Subcutaneous abdominal adipose tissue (tissue), 5 donors: ENCODE results near the gene ETV4.

Experiments
- H3K27ac ChIP-seq: one replicate; pipeline ENCODE4 v1.7.0; 2013; ENCODE audit warnings: low read depth, mild to moderate bottlenecking, inconsistent platforms, low read length, moderate library complexity
- H3K27me3 ChIP-seq, 5 donors: one replicate each; pipeline ENCODE4 v1.7.0; 2013; ENCODE audit warnings: low read length in 5 of 5, inconsistent platforms in 1 of 5; ENCODE audit not compliant: control insufficient read depth in 5 of 5, insufficient read depth in 4 of 5
- H3K36me3 ChIP-seq, 5 donors: one replicate each; pipeline ENCODE4 v1.7.0; 2013; ENCODE audit warnings: low read length in 5 of 5; ENCODE audit not compliant: control insufficient read depth in 5 of 5, insufficient read depth in 5 of 5
- H3K4me1 ChIP-seq, 5 donors: one replicate each; pipeline ENCODE4 v1.7.0; 2013; ENCODE audit warnings: low read length in 5 of 5, mild to moderate bottlenecking in 3 of 5, moderate library complexity in 1 of 5; ENCODE audit not compliant: control insufficient read depth in 5 of 5, insufficient read depth in 5 of 5
- H3K4me3 ChIP-seq, 5 donors: one replicate each; pipeline ENCODE4 v1.7.0; 2013; ENCODE audit warnings: low read length in 5 of 5, low read depth in 1 of 5
- H3K9ac ChIP-seq, 5 donors: one replicate each; pipeline ENCODE4 v1.7.0; 2013; ENCODE audit warnings: low read length in 5 of 5, mild to moderate bottlenecking in 4 of 5, moderate library complexity in 3 of 5
- H3K9me3 ChIP-seq, 5 donors: one replicate each; pipeline ENCODE4 v1.7.0; 2013; ENCODE audit warnings: low read length in 5 of 5; ENCODE audit not compliant: control insufficient read depth in 5 of 5
- donor health status: healthy.
- donor health status: healthy.
- donor health status: healthy.
- donor health status: healthy.
- donor health status: healthy.

The ETV4 gene

DNA sequence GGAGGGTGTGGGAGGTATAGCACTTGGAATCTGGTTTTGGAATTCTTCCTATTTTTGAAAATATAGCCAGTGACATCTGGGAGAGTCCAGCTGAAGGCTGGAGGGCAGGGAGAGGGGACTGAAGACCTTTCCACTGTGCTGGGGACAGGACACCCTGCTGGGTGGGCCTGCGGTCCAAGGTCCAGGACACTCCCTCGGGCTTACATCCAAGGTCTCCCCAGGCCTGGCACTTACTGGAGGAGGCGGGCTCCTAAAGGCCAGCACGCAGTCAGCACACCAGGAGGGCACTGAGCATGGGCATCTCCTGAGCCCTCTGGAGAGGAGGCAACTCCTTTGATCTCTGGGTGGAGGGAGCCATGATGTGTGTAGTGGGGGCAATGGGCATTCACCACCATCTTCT, 35.5 kb upstream of the ETV4 start:
- Histone ChIP-seq H3K36me3 (no peaks in the 10 kb centered on the region), H3K4me1 (peaks cover 5 to 82% (median 39%) of the 10 kb centered on the region in 5 donors), H3K27me3 (peaks cover 0 to 6% (median 0%) of the 10 kb centered on the region in 5 donors), H3K27ac (peak overlapping the region; percentile 65), H3K9me3 (no peaks in the 10 kb centered on the region), H3K9ac (no peak overlapping the region), H3K4me3 (no peak overlapping the region)

- Histone ChIP-seq H3K9me3 (no peaks in the 10 kb centered on the region), H3K4me1 (peaks cover 5 to 85% (median 39%) of the 10 kb centered on the region in 5 donors), H3K27me3 (peaks cover 0 to 6% (median 0%) of the 10 kb centered on the region in 5 donors), H3K9ac (no peak overlapping the region), H3K4me3 (no peak overlapping the region), H3K27ac (peak overlapping the region; percentile 65), H3K36me3 (no peaks in the 10 kb centered on the region)
These were observed 35.0 kb upstream of the ETV4 start for GRCh38 chr17:43581130-43581529.

DNA sequence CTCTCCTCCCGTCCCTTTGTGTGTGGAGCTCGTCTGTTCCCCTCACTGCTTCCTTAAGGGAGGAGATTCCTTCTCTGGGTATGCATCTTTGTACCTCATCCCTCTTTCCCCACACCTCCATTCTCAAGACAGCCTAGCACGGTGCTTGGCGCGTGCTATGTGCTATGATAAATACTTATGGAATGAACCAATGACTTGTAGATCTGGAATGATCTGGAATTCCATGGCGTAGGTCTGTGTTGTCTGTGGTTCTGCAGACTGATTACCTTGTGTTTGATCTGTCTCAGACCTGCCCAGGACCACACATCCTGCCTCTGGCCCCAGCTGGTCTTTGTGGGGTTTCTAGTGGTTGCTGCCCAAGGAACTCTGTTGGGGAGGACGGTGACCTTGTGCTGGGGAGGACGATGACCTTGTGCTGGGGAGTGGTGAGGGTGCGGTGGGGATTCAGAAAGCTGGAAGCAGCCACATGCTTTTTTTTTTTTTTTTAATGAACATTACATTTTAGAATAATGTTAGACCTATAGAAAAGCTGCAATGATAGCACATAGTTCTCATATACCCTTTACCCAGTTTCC, 33.5 kb upstream of the ETV4 start:
- peaks cover 5 to 73% (median 30%) of the 10 kb centered on the region in 5 donors for H3K4me1 ChIP-seq
- no peak overlapping the region for H3K4me3 ChIP-seq
- peak overlapping the region in 1 of 5 donors; percentile 57 for H3K9ac ChIP-seq
- no peaks in the 10 kb centered on the region for H3K9me3 ChIP-seq
- no peaks in the 10 kb centered on the region for H3K36me3 ChIP-seq
- peak overlapping the region; percentile 73 for H3K27ac ChIP-seq
- peaks cover 0 to 6% (median 0%) of the 10 kb centered on the region in 5 donors for H3K27me3 ChIP-seq

DNA sequence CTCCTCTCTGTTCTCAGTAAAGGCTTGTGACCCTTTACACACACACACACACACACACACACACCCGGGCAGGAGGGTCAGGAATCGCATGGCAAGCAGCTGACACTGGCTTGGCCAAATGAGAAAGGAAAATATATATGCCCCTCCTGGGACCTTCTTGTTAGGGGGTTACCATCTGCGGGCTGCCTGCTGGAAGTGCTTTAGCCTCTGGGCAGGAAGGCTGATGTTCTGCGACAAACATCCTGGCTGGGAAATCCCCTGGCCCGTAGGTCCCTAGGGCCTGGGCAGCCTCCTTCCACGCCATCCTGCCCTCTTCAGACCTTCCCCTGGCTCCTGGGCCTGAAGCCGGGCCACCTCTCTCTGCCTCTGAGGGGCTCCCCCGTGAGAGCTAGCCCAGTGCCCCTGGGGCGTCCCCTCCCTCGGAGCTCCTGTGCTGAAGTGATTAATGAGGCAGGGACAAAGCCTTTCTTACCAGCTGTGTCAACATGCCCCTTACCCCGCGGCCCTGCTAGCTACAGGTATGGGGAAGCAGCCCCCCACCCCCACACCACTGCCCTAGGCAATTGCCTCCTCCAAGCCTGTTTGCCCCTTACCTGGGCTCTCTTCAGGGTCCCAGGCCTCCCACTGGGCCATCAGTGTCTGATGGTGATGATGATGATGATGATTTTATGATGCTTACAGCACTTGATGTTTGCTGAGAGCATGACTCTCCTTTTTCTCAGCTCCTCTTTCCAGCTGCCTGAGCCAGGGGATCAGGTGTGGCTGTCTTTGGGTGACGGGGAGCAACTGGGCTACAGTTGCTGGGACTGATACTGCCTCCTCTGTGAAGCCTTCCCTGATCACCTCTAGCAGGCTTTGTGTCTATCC, 32.8 kb upstream of the ETV4 start:
- peaks cover 5 to 68% (median 29%) of the 10 kb centered on the region in 5 donors for H3K4me1 ChIP-seq
- H3K9me3 ChIP-seq = no peaks in the 10 kb centered on the region
- peak overlapping the region in 1 of 5 donors; percentile 57 for H3K9ac ChIP-seq
- no peak overlapping the region for H3K4me3 ChIP-seq
- no peaks in the 10 kb centered on the region for H3K36me3 ChIP-seq
- peak overlapping the region; percentile 73 for H3K27ac ChIP-seq
- H3K27me3 ChIP-seq = peaks cover 0 to 6% (median 0%) of the 10 kb centered on the region in 5 donors

GRCh38 chr17:43578404-43578698, 32.2 kb upstream of the ETV4 start:
- H3K4me1 ChIP-seq = peaks cover 5 to 62% (median 29%) of the 10 kb centered on the region in 5 donors
- H3K4me3 ChIP-seq = no peak overlapping the region
- H3K27ac ChIP-seq = peak overlapping the region; percentile 71
- no peaks in the 10 kb centered on the region for H3K9me3 ChIP-seq
- H3K9ac ChIP-seq = peak overlapping the region in 1 of 5 donors; percentile 25
- H3K36me3 ChIP-seq = no peaks in the 10 kb centered on the region
- peaks cover 0 to 6% (median 0%) of the 10 kb centered on the region in 5 donors for H3K27me3 ChIP-seq

- Histone ChIP-seq H3K9me3 (no peaks in the 10 kb centered on the region), H3K27ac (peak overlapping the region; percentile 71), H3K36me3 (no peaks in the 10 kb centered on the region), H3K4me3 (peak overlapping the region in 1 of 5 donors; percentile 2), H3K27me3 (peaks cover 0 to 6% (median 0%) of the 10 kb centered on the region in 5 donors), H3K9ac (peak overlapping the region in 1 of 5 donors; percentile 25), H3K4me1 (peaks cover 5 to 57% (median 29%) of the 10 kb centered on the region in 5 donors)
These were observed 31.7 kb upstream of the ETV4 start for GRCh38 chr17:43577664-43578403.

DNA sequence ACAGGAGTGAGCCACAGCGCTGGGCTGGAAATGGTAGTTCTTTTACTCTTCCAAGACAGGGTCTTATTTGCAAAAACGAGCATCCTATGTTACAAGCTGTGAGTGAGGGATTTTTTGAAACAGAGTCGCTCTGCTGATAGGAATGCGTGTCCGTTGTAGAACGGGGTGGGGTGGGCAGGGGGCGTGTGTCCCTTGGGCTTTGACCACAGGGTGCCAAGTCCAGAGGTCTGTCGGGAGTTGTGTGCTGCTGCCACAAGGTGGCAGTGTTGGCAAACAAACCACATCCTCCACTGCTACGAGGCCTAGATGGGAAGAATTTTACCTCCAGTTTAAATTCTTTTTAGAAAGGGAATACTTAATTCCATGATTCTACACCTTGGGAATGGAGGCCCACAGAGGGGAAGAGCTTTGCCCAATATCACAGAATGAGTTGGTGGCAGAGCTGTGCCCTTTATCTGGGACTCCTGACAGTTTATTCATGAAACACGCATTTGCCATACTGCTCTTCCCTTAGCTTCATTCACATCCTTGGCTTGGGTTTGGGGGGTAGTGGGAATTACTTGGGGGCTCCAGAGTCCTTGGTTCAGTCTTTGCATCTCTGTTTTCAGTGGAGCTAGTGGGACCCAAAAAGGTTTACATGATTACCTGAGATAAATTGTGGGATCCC, 30.6 kb upstream of the ETV4 start:
- no peak overlapping the region for H3K27ac ChIP-seq
- peaks cover 5 to 50% (median 28%) of the 10 kb centered on the region in 5 donors for H3K4me1 ChIP-seq
- no peak overlapping the region for H3K9ac ChIP-seq
- no peaks in the 10 kb centered on the region for H3K9me3 ChIP-seq
- H3K36me3 ChIP-seq = no peaks in the 10 kb centered on the region
- no peak overlapping the region for H3K4me3 ChIP-seq
- H3K27me3 ChIP-seq = peaks cover 0 to 6% (median 0%) of the 10 kb centered on the region in 5 donors

DNA sequence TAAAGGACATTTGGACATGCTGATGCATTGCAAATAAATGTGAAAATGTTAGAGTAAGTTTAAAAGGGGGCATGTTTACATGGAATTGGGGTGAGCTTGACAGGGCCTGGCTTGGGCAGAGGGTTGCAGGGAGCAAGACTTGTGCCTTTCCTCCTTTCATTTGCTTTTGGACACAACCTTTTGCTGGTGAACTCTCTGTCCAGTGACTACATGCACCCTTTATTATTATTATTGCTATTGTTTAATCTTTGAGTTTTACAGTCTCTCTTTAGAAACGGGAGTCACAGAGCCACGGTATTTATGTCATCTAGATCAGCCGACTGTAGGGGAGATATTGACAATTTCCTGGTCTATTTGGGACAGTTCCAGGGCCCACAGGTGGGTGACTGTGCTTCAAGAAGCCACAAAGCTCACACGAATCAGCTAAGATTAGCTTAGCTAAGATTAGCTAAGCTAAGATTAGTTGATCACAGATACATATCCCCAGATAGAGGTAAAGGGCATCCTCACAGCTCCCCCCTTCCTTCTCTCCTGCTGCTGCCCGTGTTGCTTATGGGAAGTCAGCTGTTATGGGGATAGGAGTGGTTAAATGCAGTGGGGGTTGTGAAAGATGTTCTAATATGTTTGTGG, 28.9 kb upstream of the ETV4 start:
- H3K4me1 ChIP-seq = peaks cover 5 to 36% (median 20%) of the 10 kb centered on the region in 5 donors
- H3K36me3 ChIP-seq = no peaks in the 10 kb centered on the region
- no peaks in the 10 kb centered on the region for H3K9me3 ChIP-seq
- peaks cover 0 to 6% (median 0%) of the 10 kb centered on the region in 5 donors for H3K27me3 ChIP-seq
- no peak overlapping the region for H3K4me3 ChIP-seq
- no peak overlapping the region for H3K27ac ChIP-seq
- H3K9ac ChIP-seq = no peak overlapping the region

- H3K9me3 ChIP-seq = no peaks in the 10 kb centered on the region
- peaks cover 4 to 30% (median 16%) of the 10 kb centered on the region in 5 donors for H3K4me1 ChIP-seq
- no peaks in the 10 kb centered on the region for H3K36me3 ChIP-seq
- no peak overlapping the region for H3K9ac ChIP-seq
- H3K4me3 ChIP-seq = no peak overlapping the region
- H3K27ac ChIP-seq = no peak overlapping the region
- peaks cover 0 to 6% (median 0%) of the 10 kb centered on the region in 5 donors for H3K27me3 ChIP-seq
These were observed 28.2 kb upstream of the ETV4 start for GRCh38 chr17:43574348-43574747.
